B cell (primary cell): ENCODE data around the gene PPEF1. TPM values are rescaled to one million over a fixed set of nuclear protein-coding genes. Genes with fewer than 3 reads are reported as not detected.
"Not testable (repeated sequence)": the region's sequence is repeated elsewhere in the genome, so short reads cannot be mapped to it uniquely, and the experiment has no call there.

Experiments used
- ATAC-seq: fragments of 200-7000 bp; cut with Tn5 transposase; one replicate; pipeline ENCODE4 v1.10.0; 2021; ENCODE audit warnings: low read depth, mild to moderate bottlenecking, moderate number of reproducible peaks, moderate library complexity
- CTCF ChIA-PET: fragments of 350-600 bp; sonication (Branson Sonifier 250); formaldehyde crosslinking; loops from one replicate; lab custom pipeline; 2021; ENCODE audit warnings: antibody characterized with exemption, inconsistent platforms; lab: Charles Lee
- POLR2A ChIA-PET: fragments of 350-600 bp; sonication (Branson Sonifier 250); formaldehyde crosslinking; loops from one replicate; lab custom pipeline; 2021; ENCODE audit warnings: antibody characterized with exemption; lab: Charles Lee
- DNase-seq: peaks from one replicate; pipeline ENCODE4 v3.0.0; 2013
- H2AFZ ChIP-seq: 2 replicates; pipeline ENCODE4 v1.6.1; 2012; ENCODE audit warnings: mild to moderate bottlenecking, low read depth, low read length; ENCODE audit not compliant: insufficient read depth, poor library complexity, severe bottlenecking
- H3K27ac ChIP-seq, 2 donors: 1 replicate in 1 of 2; 2 replicates in 1 of 2; pipeline ENCODE4 v1.5.1; 2012 to 2013; ENCODE audit warnings: low read length in 2 of 2, mild to moderate bottlenecking in 2 of 2, moderate library complexity in 1 of 2
- H3K27me3 ChIP-seq, 4 experiments: fragments of 200-600 bp in 1 of 4; sonication (generic) in 1 of 4; replicated peaks in 1 of 4; 1 replicate in 2 of 4; 2 replicates in 2 of 4; pipeline versions ENCODE4 v1.6.1 to v1.7.0; 2013 to 2016; ENCODE audit warnings: low read length in 3 of 4, mild to moderate bottlenecking in 2 of 4, mixed read lengths in 1 of 4, moderate library complexity in 1 of 4; ENCODE audit not compliant: insufficient read depth in 4 of 4, control insufficient read depth in 3 of 4; ENCODE audit errors: control extremely low read depth in 1 of 4
- H3K36me3 ChIP-seq, 2 experiments: replicated peaks in 1 of 2; 1 replicate in 1 of 2; 2 replicates in 1 of 2; pipeline versions ENCODE4 v1.6.1 to v1.7.1; 2013; ENCODE audit warnings: low read length in 1 of 2; ENCODE audit not compliant: insufficient read depth in 2 of 2, control insufficient read depth in 1 of 2; ENCODE audit errors: control extremely low read depth in 1 of 2, extremely low read depth in 1 of 2
- H3K4me1 ChIP-seq, 2 donors: fragments of 200-600 bp in 1 of 2; sonication (generic) in 1 of 2; 1 replicate in 1 of 2; 2 replicates in 1 of 2; pipeline versions ENCODE4 v1.5.1 to v1.6.1; 2013 to 2017; ENCODE audit warnings: low read length in 2 of 2; ENCODE audit not compliant: control insufficient read depth in 2 of 2, insufficient read depth in 2 of 2
- H3K4me2 ChIP-seq: replicated peaks from 2 replicates; pipeline ENCODE3; 2012; ENCODE audit warnings: mild to moderate bottlenecking, low read depth, low read length; ENCODE audit not compliant: poor library complexity, severe bottlenecking
- H3K4me3 ChIP-seq, 5 experiments: fragments of 200-600 bp in 1 of 5; sonication (generic) in 1 of 5; 1 replicate in 3 of 5; 2 replicates in 2 of 5; pipeline versions ENCODE4 v1.5.1 to v1.7.0; 2011 to 2016; ENCODE audit warnings: low read length in 4 of 5, mild to moderate bottlenecking in 4 of 5, low read depth in 2 of 5, control low read depth in 1 of 5, moderate library complexity in 1 of 5; ENCODE audit not compliant: insufficient read depth in 1 of 5; ENCODE audit errors: control extremely low read depth in 1 of 5, extremely low read depth in 1 of 5
- H3K79me2 ChIP-seq: fragments of 200-600 bp; sonication (generic); one replicate; pipeline ENCODE4 v1.6.0; 2016; ENCODE audit warnings: low read length; ENCODE audit not compliant: control insufficient read depth, insufficient read depth
- H3K9ac ChIP-seq: fragments of 200-600 bp; sonication (generic); 2 replicates; pipeline ENCODE4 v1.6.1; 2017; ENCODE audit warnings: mild to moderate bottlenecking, low read length, moderate library complexity
- H3K9me3 ChIP-seq, 3 donors: one replicate each; pipeline versions ENCODE4 v1.6.1 to v1.7.1; 2013; ENCODE audit warnings: low read length in 2 of 3; ENCODE audit not compliant: control insufficient read depth in 2 of 3, insufficient read depth in 1 of 3; ENCODE audit errors: control extremely low read depth in 1 of 3
- H4K20me1 ChIP-seq: 2 replicates; pipeline ENCODE4 v1.6.0; 2012; ENCODE audit warnings: mild to moderate bottlenecking, low read length; ENCODE audit not compliant: insufficient read depth, control insufficient read depth, poor library complexity, severe bottlenecking
- H3K27ac Mint-ChIP-seq: one replicate; pipeline ENCODE4 v1.8.0; 2021; ENCODE audit warnings: mixed read lengths
- H3K27me3 Mint-ChIP-seq: one replicate; pipeline ENCODE4 v1.8.0; 2021; ENCODE audit warnings: mixed read lengths
- H3K4me1 Mint-ChIP-seq: one replicate; pipeline ENCODE4 v1.8.0; 2021; ENCODE audit warnings: mixed read lengths
- H3K4me3 Mint-ChIP-seq: one replicate; pipeline ENCODE4 v1.8.0; 2021; ENCODE audit warnings: mixed read lengths
- H3K9me3 Mint-ChIP-seq: one replicate; pipeline ENCODE4 v1.8.0; 2022; ENCODE audit warnings: mixed read lengths; ENCODE audit not compliant: insufficient read depth
- EZH2 ChIP-seq: IDR thresholded peaks from 2 replicates; pipeline ENCODE4 v1.6.1; 2012; ENCODE audit warnings: borderline replicate concordance, low read depth, mild to moderate bottlenecking, moderate library complexity, low read length; ENCODE audit not compliant: insufficient read depth, poor library complexity, severe bottlenecking
- WGBS: methylation state at CpG from one replicate; pipeline ENCODE4 v1.1.5; 2013; ENCODE audit warnings: missing lambda C conversion rate; ENCODE audit not compliant: insufficient coverage; 5-methylcytosine and 5-hydroxymethylcytosine counted together
- intact Hi-C: fragments of 100-400 bp; cut with micrococcal nuclease; formaldehyde crosslinking; loops from one replicate; pipeline ENCODE4 v1.10.0; 2022
- polyA plus RNA-seq: library from polyadenylated mRNA; depleted of rRNA; stranded (reverse); fragments of >200 nt; gene quantifications from 2 replicates; pipeline ENCODE4 v1.2.3, GENCODE V29; 2012
- total RNA-seq, 2 donors: library from RNA; stranded (reverse); fragments of 120-200 nt in 1 of 2; gene quantifications; 1 replicate in 1 of 2; 2 replicates in 1 of 2; pipeline versions ENCODE4 v1.2.3 to v1.2.4, GENCODE V29; 2013 to 2022
- TF ChIP-seq, protein P1 (sequence below): fragments of 200-600 bp; IDR thresholded peaks from one replicate; pipeline ENCODE4 v1.8.0; 2022; ENCODE audit warnings: antibody characterized with exemption, mild to moderate bottlenecking

Gene PPEF1
- total and polyA plus RNA-seq, 2 donors (not counting 1 experiment from before 2014, with no cell fraction given) = 0.22 to 0.52 TPM

DNA sequence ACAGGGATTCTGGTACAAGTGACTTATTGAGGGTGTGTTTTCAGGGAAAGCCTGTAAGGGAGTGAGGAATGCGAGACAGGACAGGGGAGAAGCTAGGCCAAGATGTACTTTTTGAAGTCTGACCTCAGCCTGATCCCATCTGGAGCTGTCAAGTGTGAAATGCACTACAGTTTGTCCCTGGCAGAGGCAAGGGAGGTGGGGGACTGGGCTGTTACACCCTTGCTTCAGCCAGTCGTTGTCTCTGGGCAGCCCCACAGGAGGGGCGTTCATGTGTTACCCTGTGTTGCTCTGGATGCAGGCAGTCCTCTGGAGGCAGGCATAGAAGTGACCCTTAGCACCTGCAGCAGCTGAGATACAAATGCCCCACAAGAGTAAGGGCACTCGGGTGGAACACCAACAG, 25.8 kb downstream of the PPEF1 start:
- Mint-ChIP-seq H3K4me1 (no peaks in the 10 kb centered on the region), H3K4me3 (no peak overlapping the region), H3K9me3 (no peaks in the 10 kb centered on the region), H3K27me3 (no peaks in the 10 kb centered on the region), H3K27ac (no peak overlapping the region)
- no peak overlapping the region for H3K4me2 ChIP-seq
- H4K20me1 ChIP-seq = no peaks in the 10 kb centered on the region
- no peaks in the 10 kb centered on the region for H3K9me3 ChIP-seq
- no peaks in the 10 kb centered on the region for H3K79me2 ChIP-seq
- H3K4me3 ChIP-seq = no peak overlapping the region
- no peak for TF ChIP-seq EZH2
- TF ChIP-seq, protein P1, sequence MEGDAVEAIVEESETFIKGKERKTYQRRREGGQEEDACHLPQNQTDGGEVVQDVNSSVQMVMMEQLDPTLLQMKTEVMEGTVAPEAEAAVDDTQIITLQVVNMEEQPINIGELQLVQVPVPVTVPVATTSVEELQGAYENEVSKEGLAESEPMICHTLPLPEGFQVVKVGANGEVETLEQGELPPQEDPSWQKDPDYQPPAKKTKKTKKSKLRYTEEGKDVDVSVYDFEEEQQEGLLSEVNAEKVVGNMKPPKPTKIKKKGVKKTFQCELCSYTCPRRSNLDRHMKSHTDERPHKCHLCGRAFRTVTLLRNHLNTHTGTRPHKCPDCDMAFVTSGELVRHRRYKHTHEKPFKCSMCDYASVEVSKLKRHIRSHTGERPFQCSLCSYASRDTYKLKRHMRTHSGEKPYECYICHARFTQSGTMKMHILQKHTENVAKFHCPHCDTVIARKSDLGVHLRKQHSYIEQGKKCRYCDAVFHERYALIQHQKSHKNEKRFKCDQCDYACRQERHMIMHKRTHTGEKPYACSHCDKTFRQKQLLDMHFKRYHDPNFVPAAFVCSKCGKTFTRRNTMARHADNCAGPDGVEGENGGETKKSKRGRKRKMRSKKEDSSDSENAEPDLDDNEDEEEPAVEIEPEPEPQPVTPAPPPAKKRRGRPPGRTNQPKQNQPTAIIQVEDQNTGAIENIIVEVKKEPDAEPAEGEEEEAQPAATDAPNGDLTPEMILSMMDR = no peak
- ATAC-seq = no peak
- no peaks in the 10 kb centered on the region for H3K36me3 ChIP-seq
- intact Hi-C loops = no loop called here
- H3K27ac ChIP-seq = no peak overlapping the region
- 66% methylated on average over 3 of the region's 4 CpGs for WGBS
- no peak overlapping the region for H2AFZ ChIP-seq
- ChIA-PET POLR2A (no interaction called here), CTCF (no interaction called here)
- no peak overlapping the region for H3K9ac ChIP-seq
- DNase-seq = no peak
- H3K27me3 ChIP-seq = no peaks in the 10 kb centered on the region
- no peaks in the 10 kb centered on the region for H3K4me1 ChIP-seq

DNA sequence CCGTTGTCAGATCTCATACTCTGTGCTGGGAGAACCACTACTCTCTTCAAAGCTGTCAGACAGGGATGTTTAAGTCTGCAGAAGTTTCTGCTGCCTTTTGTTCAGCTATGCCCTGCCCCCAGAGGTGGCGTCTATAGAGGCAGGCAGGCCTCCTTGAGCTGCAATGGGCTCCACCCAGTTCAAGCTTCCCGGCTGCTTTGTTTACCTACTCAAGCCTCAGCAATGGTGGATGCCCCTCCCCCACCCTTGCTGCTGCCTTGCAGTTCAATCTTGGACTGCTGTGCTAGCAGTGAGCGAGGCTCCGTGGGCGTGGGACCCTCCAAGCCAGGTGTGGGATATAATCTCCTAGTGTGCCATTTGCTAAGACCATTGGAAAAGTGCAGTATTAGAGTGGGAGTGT, 32.2 kb downstream of the PPEF1 start:
- intact Hi-C loops, DNase-seq, CTCF ChIA-PET, H3K9me3 ChIP-seq, H3K4me1 ChIP-seq, H3K4me3 Mint-ChIP-seq, H3K27me3 Mint-ChIP-seq, H3K36me3 ChIP-seq, H3K27me3 ChIP-seq, POLR2A ChIA-PET, H3K4me3 ChIP-seq, H3K27ac Mint-ChIP-seq, H3K4me2 ChIP-seq, H2AFZ ChIP-seq, H4K20me1 ChIP-seq, H3K79me2 ChIP-seq, H3K9ac ChIP-seq, H3K4me1 Mint-ChIP-seq, H3K9me3 Mint-ChIP-seq, ATAC-seq, H3K27ac ChIP-seq: not testable (repeated sequence)
- 83% methylated on average over 1 of the region's 6 CpGs for WGBS
